GM12878 (cell line): ENCODE data around the gene PCBP1.
"Not testable (repeated sequence)": the region's sequence is repeated elsewhere in the genome, so short reads cannot be mapped to it uniquely, and the experiment has no call there.

Experiments
- ATF3 ChIP-seq: IDR thresholded peaks from 2 replicates; pipeline ENCODE4 v1.6.1; 2011; ENCODE audit warnings: low read depth, mild to moderate bottlenecking, low read length, moderate library complexity, borderline replicate concordance; ENCODE audit errors: extremely low read depth
- CBFB ChIP-seq: IDR thresholded peaks from 2 replicates; pipeline ENCODE4 v1.6.1; 2016; ENCODE audit warnings: antibody characterized with exemption, low read depth
- CREB1 ChIP-seq: IDR thresholded peaks from 2 replicates; pipeline ENCODE4 v1.6.1; 2012; ENCODE audit warnings: low read depth, mild to moderate bottlenecking, inconsistent platforms
- DPF2 ChIP-seq: fragments of 450-650 bp; IDR thresholded peaks from 2 replicates; pipeline ENCODE4 v1.6.1; 2017; ENCODE audit warnings: mild to moderate bottlenecking
- EZH2 ChIP-seq: IDR thresholded peaks from 2 replicates; pipeline ENCODE4 v1.6.1; 2012; ENCODE audit warnings: low read depth, mild to moderate bottlenecking, control low read depth, inconsistent platforms, low read length, borderline replicate concordance; ENCODE audit not compliant: control insufficient read depth
- POLR2A ChIP-seq: IDR thresholded peaks from 2 replicates; pipeline ENCODE4 v1.6.1; 2011; ENCODE audit warnings: low read depth, mild to moderate bottlenecking, low read length
- TF ChIP-seq, protein P1 (sequence below): IDR thresholded peaks from 2 replicates; pipeline ENCODE4 v1.6.1; 2011; ENCODE audit warnings: low read depth, low read length, improper control_type of control experiment, borderline replicate concordance

DNA sequence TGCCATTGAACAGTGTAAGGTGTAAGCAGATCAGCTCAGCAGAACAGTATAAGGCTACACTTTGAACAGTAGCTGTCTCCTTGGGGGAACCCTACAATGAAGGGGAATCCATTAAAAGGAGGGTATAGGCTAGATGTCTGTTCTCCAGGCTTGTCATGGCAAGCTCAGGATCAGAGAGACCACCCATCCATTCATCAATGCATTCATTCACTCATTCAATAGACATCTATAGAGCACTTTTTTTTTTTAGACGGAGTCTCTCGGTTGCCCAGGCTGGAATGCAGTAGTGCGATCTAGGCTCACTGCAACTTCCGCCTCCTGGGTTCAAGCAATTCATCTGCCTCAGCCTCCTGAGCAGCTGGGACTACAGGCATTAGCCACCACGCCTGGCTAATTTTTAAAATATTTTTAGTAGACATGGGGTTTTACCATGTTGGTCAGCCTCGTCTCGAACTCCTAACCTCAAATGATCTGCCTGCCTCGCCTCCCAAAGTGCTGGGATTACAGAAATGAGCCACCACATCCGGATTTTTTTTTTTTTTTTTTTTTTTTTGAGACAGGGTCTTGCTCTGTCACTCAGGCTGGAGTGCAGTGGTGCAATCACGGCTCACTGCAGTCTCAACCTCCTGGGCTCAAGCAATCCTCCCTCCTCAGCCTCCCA is 47.2 kb downstream of the PCBP1 start:
- TF ChIP-seq ATF3, CREB1, POLR2A, DPF2, EZH2, CBFB: not testable (repeated sequence)
- TF ChIP-seq, protein P1, sequence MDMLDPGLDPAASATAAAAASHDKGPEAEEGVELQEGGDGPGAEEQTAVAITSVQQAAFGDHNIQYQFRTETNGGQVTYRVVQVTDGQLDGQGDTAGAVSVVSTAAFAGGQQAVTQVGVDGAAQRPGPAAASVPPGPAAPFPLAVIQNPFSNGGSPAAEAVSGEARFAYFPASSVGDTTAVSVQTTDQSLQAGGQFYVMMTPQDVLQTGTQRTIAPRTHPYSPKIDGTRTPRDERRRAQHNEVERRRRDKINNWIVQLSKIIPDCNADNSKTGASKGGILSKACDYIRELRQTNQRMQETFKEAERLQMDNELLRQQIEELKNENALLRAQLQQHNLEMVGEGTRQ = not testable (repeated sequence)
